ENCODE results near the gene KRTAP12-1. TPM values are rescaled to one million over a fixed set of nuclear protein-coding genes. Genes with fewer than 3 reads are reported as not detected.
"Not testable (repeated sequence)": the region's sequence is repeated elsewhere in the genome, so short reads cannot be mapped to it uniquely, and the experiment has no call there.

The KRTAP12-1 gene
- total RNA-seq, 2 experiments from 2014 or later, result not detected

- CTCF ChIA-PET, result no interaction called here
- POLR2A ChIA-PET, result no interaction called here
Observed at GRCh38 chr21:44682580-44683151, 703 bp upstream of the KRTAP12-1 start.

DNA sequence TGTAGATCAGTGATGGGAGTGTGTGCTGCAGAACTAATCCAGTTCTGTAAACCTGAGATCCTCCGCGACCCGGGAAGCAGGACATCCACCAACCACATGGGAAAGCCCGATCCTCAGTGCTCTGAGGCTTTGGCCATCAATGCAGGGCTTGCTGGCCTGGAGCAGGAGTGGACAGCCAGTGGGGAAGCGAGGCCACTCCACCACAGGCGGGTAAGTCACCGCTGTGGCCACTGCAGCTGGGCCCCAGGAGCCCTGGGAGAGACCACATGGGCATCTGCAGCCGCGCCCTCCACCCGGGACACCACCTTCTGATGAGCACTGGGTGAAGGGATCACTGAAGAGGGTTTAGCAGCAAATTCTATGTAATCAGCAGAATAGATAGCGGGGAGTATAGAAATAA is 811 bp downstream of the KRTAP12-1 start:
- CTCF ChIA-PET, result no interaction called here

DNA sequence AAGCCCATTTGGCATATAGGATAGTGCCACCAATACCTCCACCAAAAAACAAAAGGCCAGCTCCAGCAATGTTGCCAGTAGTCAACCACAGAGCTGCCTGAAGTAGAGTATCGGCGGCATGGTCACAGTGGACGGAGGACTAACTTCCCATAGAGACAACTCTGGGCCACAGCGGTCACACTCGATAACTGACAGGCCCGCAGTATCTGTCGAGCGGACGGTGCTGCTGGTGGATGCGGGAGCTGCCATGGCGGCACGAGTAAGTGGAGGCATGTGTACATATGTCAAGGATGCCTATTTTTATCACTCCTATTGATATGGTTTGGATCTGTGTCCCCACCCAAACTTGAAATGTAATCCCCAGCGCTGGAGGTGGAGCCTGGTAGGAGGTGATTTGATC is 4.1 kb downstream of the KRTAP12-1 start:
- ChIA-PET POLR2A (no interaction called here), CTCF (no interaction called here)

More for the DNA sequence above, 811 bp downstream of the KRTAP12-1 start:
- POLR2A ChIA-PET, result no interaction called here

- ChIA-PET POLR2A (no interaction called here), CTCF (no interaction called here)
Observed at GRCh38 chr21:44671911-44672310, 10.1 kb downstream of the KRTAP12-1 start.

GRCh38 chr21:44670642-44671432 is 11.1 kb downstream of the KRTAP12-1 start:
- ChIA-PET CTCF (no interaction called here), POLR2A (no interaction called here)

DNA sequence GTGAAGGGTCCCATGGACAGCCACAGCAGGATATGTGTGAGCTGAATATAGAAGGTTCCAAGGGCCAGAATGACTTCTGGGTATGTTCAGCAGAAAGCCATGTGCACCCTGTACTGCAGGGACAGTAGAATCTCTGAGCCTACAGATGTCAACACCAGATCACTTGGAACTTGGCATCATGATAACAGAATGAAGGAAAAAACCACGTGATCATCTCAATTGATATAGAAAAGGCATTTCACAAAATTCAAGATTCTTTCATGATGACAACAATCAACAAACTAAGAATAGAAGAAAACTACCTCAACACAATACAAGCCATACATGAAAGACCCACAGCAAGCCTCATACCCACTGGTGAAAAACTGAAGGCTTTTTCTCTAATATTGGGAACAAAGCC is 14.4 kb downstream of the KRTAP12-1 start:
- POLR2A ChIA-PET, result no interaction called here
- CTCF ChIA-PET, result interaction anchor here (0.5 kb wide), 2 partner anchors 179 to 247 kb away, joined by 3 to 4 read pairs; no protein-coding TSS in a partner anchor

- POLR2A ChIA-PET, result no interaction called here
- CTCF ChIA-PET, result interaction anchor here (0.5 kb wide), 1 partner anchor 248 kb away, joined by 3 read pairs; no protein-coding TSS in a partner anchor
Observed at GRCh38 chr21:44666401-44667320, 15.3 kb downstream of the KRTAP12-1 start, which contains the start of gene KRTAP12-2. Gene KRTAP12-2 (minus strand): TSS chr21:44666927. CDS start chr21:44666886, 41 bp downstream.

- POLR2A ChIA-PET, result no interaction called here
- CTCF ChIA-PET, result no interaction called here
Observed at GRCh38 chr21:44664691-44665090, 17.3 kb downstream of the KRTAP12-1 start.

- CTCF ChIA-PET, POLR2A ChIA-PET: not testable (repeated sequence)
Observed at GRCh38 chr21:44661567-44661966, 20.4 kb downstream of the KRTAP12-1 start.

DNA sequence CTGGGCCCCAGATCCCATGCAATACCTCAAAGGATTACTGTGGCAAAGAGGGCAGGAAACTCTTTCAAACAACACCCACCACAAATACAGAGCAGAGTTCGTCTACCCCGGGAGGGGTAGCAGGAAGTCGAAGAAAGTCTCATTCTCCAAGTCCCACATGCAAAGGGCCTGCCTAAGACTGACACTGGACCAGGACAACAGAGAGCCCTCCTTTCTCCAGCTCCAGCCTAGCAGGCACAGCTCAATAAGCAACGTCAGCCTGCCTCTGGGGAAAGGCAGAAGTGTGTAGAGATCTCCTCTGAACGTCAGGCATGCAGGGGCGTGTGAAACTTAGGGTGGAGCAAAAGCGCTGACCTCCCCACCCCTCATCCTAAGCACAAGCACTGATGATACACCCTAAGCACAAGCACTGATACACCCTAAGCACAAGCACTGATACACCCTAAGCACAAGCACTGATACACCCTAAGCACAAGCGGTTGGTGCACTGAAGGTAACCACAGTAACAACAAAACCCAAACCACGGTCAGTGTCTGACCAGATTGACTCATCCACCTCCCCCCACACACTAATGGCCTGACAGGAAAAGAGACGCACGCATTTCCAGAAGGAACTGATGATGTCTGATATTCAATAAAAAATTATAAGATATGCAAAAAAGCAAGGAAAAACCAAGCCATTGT is 22.9 kb downstream of the KRTAP12-1 start:
- POLR2A ChIA-PET, result no interaction called here

DNA sequence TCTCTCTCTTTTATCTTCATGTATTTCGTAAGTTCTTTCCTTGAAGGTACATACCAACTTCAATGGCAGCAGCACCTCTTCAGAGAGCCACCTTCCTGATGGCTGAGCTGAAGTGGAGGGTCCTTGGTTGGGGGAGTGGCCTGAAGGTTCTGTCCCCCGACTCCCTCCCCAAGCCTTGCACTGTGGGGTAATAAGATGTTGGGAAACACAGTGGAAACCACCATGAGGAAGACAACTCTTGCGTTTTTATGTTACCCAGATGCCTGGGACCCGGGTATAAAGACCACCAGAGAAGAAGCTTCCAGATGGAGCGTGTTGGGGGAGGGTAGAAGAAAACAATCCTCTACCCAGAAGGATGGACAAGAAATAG is 23.4 kb downstream of the KRTAP12-1 start:
- CTCF ChIA-PET, result no interaction called here
- POLR2A ChIA-PET, result no interaction called here

More for the DNA sequence above, 22.9 kb downstream of the KRTAP12-1 start:
- CTCF ChIA-PET, result no interaction called here

DNA sequence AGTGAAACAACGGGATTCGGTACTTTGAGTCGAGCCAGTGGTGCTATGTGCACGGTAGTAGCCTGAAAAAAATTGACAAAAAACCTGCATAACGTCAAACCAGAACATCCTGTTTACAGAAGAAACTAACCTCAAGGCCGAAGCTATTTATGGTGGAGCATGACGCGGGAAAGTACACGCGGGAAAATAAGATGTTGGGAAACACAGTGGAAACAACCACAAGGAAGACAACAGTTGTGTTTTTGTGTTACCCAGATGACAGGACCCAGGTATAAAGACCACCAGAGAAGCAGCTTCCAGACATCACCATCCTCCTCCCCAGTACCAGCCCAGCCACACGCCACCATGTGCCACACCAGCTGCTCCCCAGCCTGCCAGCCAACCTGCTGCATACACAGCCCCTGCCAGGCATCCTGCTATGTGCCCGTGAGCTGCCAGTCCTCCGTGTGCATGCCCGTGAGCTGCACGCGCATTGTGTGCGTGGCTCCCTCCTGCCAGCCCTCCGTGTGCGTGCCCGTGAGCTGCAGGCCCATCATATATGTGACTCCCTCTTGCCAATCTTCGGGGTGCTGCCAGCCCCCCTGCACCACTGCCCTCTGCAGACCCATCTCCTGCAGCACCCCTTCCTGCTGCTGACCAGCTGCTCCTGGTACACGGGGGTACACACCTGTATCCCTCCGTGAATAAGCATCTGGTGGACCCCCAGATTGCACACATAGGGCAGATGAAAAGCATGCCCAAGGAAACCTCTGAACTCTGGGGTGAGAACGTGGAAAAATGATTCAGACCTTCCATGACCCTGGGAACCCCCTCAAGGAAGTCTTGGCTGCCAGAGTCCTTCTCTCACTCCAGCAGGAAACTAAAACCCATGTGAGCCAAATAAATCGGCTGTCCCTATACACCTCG is 24.1 kb downstream of the KRTAP12-1 start, which contains the start of gene KRTAP12-3:
Gene KRTAP12-3 (plus strand): TSS at position 298 of the 906 bp plus-strand sequence. CDS start 48 bp downstream, at position 346.
- ChIA-PET POLR2A (no interaction called here), CTCF (no interaction called here)

DNA sequence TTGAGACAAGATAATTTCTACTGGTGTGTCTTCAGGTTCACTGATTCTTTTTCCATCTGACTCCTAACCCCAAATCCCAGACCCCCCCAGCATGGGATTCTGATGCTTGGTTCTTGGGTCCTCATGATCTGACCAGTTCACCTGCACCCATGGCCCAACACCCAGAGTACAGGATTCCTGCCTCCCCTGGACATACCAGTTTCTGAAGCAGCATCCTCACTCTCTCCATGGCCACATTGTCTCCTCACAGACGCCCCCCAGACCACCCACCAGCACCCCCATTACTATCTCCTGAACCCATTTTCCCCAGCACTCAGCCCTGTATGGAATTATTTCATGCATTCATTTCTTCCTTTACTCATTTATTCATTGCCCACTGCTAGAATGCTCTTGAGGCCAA is 25.1 kb downstream of the KRTAP12-1 start:
- ChIA-PET CTCF (no interaction called here), POLR2A (no interaction called here)

GRCh38 chr21:44654576-44655175 is 27.3 kb downstream of the KRTAP12-1 start, which contains the start of gene KRTAP12-4:
Gene KRTAP12-4 (minus strand): TSS chr21:44654659. CDS start chr21:44654614, 45 bp downstream.
- POLR2A ChIA-PET, result no interaction called here
- CTCF ChIA-PET, result no interaction called here

- CTCF ChIA-PET, result interaction anchor here (0.8 kb wide), 1 partner anchor 86 kb away, joined by 3 read pairs; no protein-coding TSS in a partner anchor
- POLR2A ChIA-PET, result no interaction called here
Observed at GRCh38 chr21:44653656-44654575, 28.0 kb downstream of the KRTAP12-1 start.

GRCh38 chr21:44653123-44653522 is 28.8 kb downstream of the KRTAP12-1 start:
- ChIA-PET POLR2A (no interaction called here), CTCF (interaction anchor here (0.8 kb wide), 1 partner anchor 87 kb away, joined by 3 read pairs; no protein-coding TSS in a partner anchor)

- CTCF ChIA-PET, result no interaction called here
- POLR2A ChIA-PET, result no interaction called here
Observed at GRCh38 chr21:44650973-44651675, 30.8 kb downstream of the KRTAP12-1 start.

Measured in activated CD8-positive, alpha-beta memory T cell treated with anti-CD3 and anti-CD28 coated beads for 36 hours (primary cell).